Measurements from ENCODE around the gene ME2. TPM values are rescaled to one million over a fixed set of nuclear protein-coding genes. Genes with fewer than 3 reads are reported as not detected.

ME2 gene
- total RNA-seq, 4 donors from 2014 or later: 46.1 to 62.8 (median 55.0) TPM

DNA sequence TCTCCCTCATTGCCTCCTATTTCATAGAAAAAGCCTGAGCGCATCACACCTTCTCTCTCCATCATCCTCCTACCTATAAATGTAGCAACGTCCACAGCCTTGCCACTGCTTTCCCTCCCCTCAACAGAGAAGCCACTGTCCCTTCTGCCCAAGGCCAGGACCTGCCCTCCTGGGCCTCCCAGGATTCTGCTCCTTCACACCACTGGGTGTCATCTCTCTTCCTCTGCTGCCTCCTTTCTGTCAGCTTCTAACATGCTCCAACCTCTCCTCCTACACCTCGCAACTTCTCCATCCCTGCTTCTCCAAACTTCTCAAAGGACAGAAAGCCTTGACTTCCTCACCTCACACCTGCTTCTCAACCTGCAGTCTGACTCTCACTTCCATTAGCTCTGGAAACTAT is 21.2 kb upstream of the ME2 start:
- peaks cover 0 to under 1% (median under 1%) of the 10 kb centered on the region in 4 donors for H3K4me1 ChIP-seq
- H3K36me3 ChIP-seq: no peaks in the 10 kb centered on the region
- TF ChIP-seq POLR2A (IDR thresholded peaks at IDR 0.05; ENCODE audit: low read depth) (no peak), POLR2AphosphoS5 (IDR thresholded peaks at IDR 0.05) (no peak), EP300 (IDR thresholded peaks at IDR 0.05) (no peak)
- TF ChIP-seq, protein P1, sequence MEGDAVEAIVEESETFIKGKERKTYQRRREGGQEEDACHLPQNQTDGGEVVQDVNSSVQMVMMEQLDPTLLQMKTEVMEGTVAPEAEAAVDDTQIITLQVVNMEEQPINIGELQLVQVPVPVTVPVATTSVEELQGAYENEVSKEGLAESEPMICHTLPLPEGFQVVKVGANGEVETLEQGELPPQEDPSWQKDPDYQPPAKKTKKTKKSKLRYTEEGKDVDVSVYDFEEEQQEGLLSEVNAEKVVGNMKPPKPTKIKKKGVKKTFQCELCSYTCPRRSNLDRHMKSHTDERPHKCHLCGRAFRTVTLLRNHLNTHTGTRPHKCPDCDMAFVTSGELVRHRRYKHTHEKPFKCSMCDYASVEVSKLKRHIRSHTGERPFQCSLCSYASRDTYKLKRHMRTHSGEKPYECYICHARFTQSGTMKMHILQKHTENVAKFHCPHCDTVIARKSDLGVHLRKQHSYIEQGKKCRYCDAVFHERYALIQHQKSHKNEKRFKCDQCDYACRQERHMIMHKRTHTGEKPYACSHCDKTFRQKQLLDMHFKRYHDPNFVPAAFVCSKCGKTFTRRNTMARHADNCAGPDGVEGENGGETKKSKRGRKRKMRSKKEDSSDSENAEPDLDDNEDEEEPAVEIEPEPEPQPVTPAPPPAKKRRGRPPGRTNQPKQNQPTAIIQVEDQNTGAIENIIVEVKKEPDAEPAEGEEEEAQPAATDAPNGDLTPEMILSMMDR (IDR thresholded peaks at IDR 0.05): no peak
- no peak for DNase-seq (ENCODE audit: extremely low spot score)
- H3K27ac ChIP-seq (replicated peaks in 1 of 4): no peak overlapping the region
- no peaks in the 10 kb centered on the region for H3K9me3 ChIP-seq
- H3K27me3 ChIP-seq: no peaks in the 10 kb centered on the region
- intact Hi-C loops (cut with DNase I): no loop called here
- no peak overlapping the region for H3K4me3 ChIP-seq
- 87% methylated on average over 3 of the region's 3 CpGs for WGBS

DNA sequence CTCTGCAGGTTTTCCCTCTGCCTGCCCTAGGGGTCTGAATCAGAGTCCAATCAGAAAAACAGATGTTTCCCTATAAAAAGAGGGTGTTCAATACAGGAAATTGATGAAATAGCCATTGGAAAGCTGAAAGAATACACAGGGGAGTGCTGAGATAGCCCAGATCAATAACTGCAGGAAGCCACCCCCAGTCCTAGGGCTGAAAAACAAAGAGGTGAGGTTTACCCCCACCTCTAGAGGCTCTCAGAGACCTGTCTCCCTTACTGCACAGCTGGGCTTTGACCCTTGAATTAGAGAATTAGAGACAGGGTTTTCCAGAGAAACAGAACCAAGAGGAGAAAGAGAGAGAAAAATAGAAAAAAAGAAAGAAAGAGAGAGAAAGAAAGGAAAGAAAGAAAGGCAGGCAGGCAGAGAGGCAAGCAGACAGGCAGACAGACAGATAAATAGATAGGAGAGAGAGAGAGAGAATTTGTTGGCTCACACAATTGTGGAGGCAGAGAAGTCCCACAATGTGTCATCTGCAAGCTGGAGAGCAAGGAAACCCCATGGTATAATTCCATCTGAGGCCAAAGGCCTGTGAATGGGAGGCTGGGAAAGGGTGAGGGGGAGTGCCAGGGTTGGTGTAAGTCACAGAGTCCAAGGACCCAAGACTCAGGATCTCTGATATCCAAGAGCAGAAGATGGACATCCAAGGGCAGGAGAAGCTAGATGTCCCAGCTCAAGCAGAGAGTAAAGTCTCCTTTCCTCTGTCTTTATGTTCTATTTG is 18.9 kb upstream of the ME2 start:
- Histone ChIP-seq H3K27ac (replicated peaks in 1 of 4) (no peak overlapping the region), H3K4me3 (no peak overlapping the region), H3K4me1 (peaks cover 4 to 17% (median 15%) of the 10 kb centered on the region in 4 donors), H3K9me3 (no peaks in the 10 kb centered on the region), H3K36me3 (no peaks in the 10 kb centered on the region), H3K27me3 (no peaks in the 10 kb centered on the region)
- no peak for TF ChIP-seq POLR2A (IDR thresholded peaks at IDR 0.05; ENCODE audit: low read depth)
- no peak for TF ChIP-seq EP300 (IDR thresholded peaks at IDR 0.05)
- TF ChIP-seq, protein P1 (IDR thresholded peaks at IDR 0.05): no peak
- TF ChIP-seq POLR2AphosphoS5 (IDR thresholded peaks at IDR 0.05): no peak
- intact Hi-C loops (cut with DNase I): no loop called here
- DNase-seq (ENCODE audit: extremely low spot score): no peak

DNA sequence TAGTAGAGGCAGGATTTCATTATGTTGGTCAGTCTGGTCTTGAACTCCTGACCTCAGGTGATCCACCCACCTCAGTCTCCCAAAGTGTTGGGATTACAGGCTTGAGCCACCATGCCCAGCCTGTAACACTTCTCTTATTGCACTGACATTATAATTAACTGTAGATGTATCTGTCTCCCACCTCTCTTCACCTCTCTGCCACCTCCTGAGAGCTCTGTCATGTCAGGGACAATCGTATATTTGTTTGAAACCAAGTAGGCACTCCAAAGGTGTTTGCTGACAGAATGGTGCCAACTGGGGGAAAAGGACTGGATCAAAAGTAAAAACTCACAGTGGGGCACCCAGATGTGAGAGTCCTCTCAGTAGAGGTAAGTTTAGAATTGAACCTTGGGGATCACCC is 17.3 kb upstream of the ME2 start:
- no peak for DNase-seq (ENCODE audit: extremely low spot score)
- intact Hi-C loops (cut with DNase I): no loop called here
- Histone ChIP-seq H3K36me3 (no peaks in the 10 kb centered on the region), H3K4me1 (peaks cover 4 to 20% (median 15%) of the 10 kb centered on the region in 4 donors), H3K4me3 (no peak overlapping the region), H3K9me3 (no peaks in the 10 kb centered on the region), H3K27ac (replicated peaks in 1 of 4) (no peak overlapping the region), H3K27me3 (no peaks in the 10 kb centered on the region)
- WGBS: 76% methylated on average over 1 of the region's 1 CpG
- no peak for TF ChIP-seq POLR2AphosphoS5 (IDR thresholded peaks at IDR 0.05)
- no peak for TF ChIP-seq EP300 (IDR thresholded peaks at IDR 0.05)
- no peak for TF ChIP-seq POLR2A (IDR thresholded peaks at IDR 0.05; ENCODE audit: low read depth)
- TF ChIP-seq, protein P1 (IDR thresholded peaks at IDR 0.05): no peak

DNA sequence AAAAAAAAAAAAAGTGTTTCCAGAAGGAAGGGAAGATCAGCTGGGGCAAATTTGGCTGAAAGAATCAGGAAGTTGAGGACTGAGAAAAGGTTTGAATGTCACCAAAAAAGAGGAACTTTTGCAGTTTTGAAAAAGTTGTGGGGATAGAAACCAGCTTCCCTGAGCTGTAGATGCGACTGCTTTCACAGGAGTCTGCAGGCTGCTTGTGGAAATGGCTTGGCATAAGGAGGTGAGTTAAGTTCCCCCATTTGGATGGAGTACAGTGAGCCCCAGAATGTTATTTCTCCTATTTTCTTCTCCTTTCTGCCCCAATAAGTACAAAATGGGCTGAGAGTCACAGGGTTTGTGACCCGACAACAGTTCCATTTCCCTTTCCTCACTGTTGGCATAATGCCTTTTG is 16.5 kb upstream of the ME2 start:
- no peaks in the 10 kb centered on the region for H3K27me3 ChIP-seq
- H3K4me1 ChIP-seq: peaks cover 4 to 22% (median 15%) of the 10 kb centered on the region in 4 donors
- H3K9me3 ChIP-seq: no peaks in the 10 kb centered on the region
- TF ChIP-seq, protein P1 (IDR thresholded peaks at IDR 0.05): no peak
- TF ChIP-seq POLR2AphosphoS5 (IDR thresholded peaks at IDR 0.05) (no peak), POLR2A (IDR thresholded peaks at IDR 0.05; ENCODE audit: low read depth) (no peak), EP300 (IDR thresholded peaks at IDR 0.05) (no peak)
- no peak for DNase-seq (ENCODE audit: extremely low spot score)
- WGBS: 51% methylated on average over 2 of the region's 2 CpGs
- H3K27ac ChIP-seq (replicated peaks in 1 of 4): peak overlapping the region in 1 of 4 donors; percentile 27
- no peaks in the 10 kb centered on the region for H3K36me3 ChIP-seq
- no peak overlapping the region for H3K4me3 ChIP-seq
- intact Hi-C loops (cut with DNase I): no loop called here
